ENCODE measurements around the gene GPATCH2L. TPM values are rescaled to one million over a fixed set of nuclear protein-coding genes. Genes with fewer than 3 reads are reported as not detected.
A peak's percentile ranks its signal among the peaks of the same experiment; 100 is the strongest.

GPATCH2L gene
- total RNA-seq, 1 donor from 2014 or later: 71.5 TPM

DNA sequence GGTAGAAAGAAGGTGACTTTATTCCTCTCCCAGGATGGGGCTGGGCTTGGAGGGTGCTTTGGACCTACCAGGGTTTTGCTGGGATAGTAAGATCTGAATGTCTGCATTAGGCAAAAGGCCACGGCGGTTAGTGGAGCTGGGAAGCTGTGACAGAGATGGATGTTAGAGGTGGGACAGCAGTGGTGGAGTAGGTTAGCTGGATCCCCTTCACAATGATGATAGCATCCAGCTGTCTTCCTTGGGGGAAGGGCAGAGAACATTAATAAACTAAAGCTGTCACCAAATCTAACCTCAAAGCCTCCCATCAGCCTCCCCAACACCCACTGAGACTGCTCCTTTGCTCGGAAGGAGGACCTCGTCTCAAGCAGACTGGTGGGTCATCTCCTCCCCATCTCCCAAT is 104.8 kb downstream of the GPATCH2L start:
- no peak for DNase-seq (ENCODE audit: low spot score)

- peak; percentile 19 for DNase-seq (ENCODE audit: low spot score)
Observed at GRCh38 chr14:76257111-76257803, 105.5 kb downstream of the GPATCH2L start.

DNA sequence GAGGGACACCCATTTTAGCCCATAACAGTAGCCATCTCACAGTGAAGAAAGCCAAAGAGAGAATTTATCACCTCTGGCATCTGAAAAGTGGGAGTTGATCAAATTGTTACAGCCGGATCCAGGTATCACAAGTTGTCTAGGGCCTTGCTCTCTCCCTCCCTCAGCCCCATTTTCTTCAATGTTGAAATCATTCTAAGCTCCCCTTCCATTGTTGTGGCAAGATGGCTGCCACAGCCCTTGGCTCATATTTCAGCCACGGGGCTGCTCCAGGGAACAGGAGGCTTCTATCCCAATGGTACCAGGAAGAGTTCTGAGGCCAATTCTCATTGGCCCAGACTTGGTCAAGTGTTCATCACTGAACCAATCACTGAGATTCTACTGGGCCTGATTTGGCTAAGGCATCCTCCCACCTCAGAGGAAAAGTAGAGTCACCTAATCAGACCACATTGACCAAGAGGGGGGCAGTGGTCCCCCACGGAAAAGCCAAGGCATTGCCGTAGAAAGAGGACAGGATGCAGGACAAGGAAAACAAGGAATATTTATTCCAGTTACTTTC is 106.2 kb downstream of the GPATCH2L start:
- no peak for DNase-seq (ENCODE audit: low spot score)

GRCh38 chr14:76259029-76259735 is 107.5 kb downstream of the GPATCH2L start:
- no peak for DNase-seq (ENCODE audit: low spot score)

GRCh38 chr14:76260749-76261148 is 109.0 kb downstream of the GPATCH2L start:
- no peak for DNase-seq (ENCODE audit: low spot score)

DNA sequence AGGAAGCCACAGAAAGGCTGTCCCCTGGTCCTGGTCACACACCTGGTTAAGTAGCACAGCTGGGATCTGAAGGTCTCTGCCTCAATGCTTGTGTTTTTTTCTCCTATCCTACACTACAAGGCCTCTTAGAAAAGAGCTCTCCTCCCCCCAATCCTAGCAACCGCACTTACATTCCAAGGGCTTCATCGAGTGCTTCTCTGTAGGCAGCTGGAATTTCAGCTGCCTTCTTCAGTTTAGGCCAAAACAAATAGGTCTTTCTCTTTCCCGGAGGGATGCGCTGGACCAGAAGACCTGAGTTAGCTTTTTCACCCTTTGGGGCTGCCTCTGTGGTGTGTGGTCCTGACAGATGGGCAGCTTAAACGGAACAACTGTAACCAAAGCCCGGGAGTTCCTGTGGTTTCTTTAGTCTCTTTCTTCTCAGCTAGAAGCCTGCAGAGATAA is 109.7 kb downstream of the GPATCH2L start:
- DNase-seq (ENCODE audit: low spot score): peak; percentile 51

GRCh38 chr14:76262641-76263040 is 110.9 kb downstream of the GPATCH2L start:
- no peak for DNase-seq (ENCODE audit: low spot score)

Other genes with a start within 250 kb of the GPATCH2L start
- gene TGFB3, start 169.9 kb upstream of the GPATCH2L start, total RNA-seq (ENCODE audit: insufficient read depth, low replicate concordance): 287 TPM
- gene IFT43, start 166.2 kb upstream of the GPATCH2L start, total RNA-seq (ENCODE audit: insufficient read depth, low replicate concordance): 29.6 TPM
- 1.2 TPM for gene ESRRB, start 224.2 kb downstream of the GPATCH2L start, total RNA-seq (ENCODE audit: insufficient read depth, low replicate concordance)